Stimulated activated CD4-positive, alpha-beta T cell treated with anti-CD3 and anti-CD28 coated beads, Interleukin-4, amount 100 ng/mL, for 4 hours (primary cell): ENCODE data around the gene C21orf58.
"Not testable (repeated sequence)": the region's sequence is repeated elsewhere in the genome, so short reads cannot be mapped to it uniquely, and the experiment has no call there.

Source experiments
- DNase-seq, 2 experiments: peaks; one replicate each; pipeline ENCODE4 v3.0.0-alpha.2; 2020

The C21orf58 gene

DNA sequence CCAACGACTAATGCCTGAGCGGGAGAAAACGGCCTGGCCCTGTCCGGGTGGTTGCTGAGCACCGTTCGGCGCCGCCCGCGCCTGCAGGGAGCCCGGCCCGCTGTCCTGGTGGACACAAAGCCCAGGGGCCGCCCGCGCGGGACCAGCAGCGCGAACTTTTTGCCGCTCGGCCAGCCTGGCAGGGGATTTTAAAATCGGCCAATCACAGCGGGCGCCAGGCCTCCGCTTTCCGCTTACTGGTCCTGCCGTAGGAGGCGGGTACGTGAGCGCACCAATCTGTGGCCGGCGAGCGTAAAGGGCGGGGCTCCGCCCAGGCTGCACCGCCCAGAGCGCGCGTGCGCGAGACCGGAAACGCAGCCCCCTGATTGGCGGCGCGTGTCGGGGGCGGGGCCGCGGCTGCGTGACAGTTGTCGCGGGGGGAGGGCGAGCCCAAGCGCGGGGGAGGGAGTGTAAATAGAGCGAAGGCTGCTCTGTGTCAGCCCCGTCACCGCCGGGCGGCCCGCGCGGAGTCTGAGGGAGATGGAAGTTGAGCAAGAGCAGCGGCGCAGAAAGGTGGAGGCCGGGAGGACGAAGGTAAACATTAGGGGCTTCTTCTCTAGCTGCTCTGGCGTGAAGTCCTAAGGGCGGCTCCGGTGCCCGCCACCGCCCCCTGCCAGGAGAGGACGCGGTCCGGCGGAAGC lies at the start of gene C21orf58, which contains the start of gene PCNT:
Gene C21orf58, minus strand, starts transcription at position 161 of the 680 bp plus-strand sequence. CDS start 1,132 bp downstream, outside the sequence.
Gene PCNT, plus strand, starts transcription at position 447 of the 680 bp plus-strand sequence. Its CDS starts 73 bp downstream, at position 520.
- DNase-seq, result peak; percentile 97 to 98

DNA sequence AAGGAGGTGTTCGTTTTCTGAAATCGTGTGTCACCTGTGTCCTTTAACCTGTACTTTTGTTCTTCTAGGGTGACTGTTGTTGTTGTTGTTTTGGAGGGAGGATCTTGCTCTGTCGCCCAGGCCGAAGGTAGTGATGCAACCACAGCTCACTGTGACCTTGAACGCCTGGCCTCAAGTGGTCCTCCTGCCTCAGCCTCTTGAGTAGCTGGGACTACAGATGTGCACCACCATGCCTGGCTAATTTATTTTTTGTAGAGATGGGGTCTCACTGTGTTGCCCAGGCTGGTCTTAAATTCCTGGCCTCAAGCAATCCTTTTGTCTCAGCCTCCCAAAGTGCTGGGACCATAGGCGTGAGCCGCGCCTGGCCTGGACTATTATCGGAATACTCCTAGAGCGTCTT lies 49.3 kb upstream of the C21orf58 start:
- DNase-seq, result not testable (repeated sequence)

DNA sequence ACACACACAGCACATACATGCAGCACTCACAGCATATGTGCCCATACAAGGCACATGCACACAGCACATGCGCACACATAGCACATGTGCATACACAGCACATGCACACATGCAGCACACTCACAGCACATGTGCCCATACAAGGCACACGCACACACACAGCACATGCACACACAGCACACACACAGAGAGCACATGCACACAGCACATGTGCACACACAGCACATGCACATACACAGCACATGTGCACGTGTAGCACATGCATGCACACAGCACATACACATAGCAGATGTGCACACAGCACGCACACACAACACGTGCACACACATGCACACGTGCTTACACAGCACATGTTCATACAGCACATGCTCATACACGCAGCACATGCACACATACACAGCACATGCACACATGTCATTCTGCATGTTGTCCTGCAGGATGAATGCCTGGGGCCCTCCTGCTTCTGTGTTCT lies 48.4 kb upstream of the C21orf58 start:
- DNase-seq, result no peak

DNA sequence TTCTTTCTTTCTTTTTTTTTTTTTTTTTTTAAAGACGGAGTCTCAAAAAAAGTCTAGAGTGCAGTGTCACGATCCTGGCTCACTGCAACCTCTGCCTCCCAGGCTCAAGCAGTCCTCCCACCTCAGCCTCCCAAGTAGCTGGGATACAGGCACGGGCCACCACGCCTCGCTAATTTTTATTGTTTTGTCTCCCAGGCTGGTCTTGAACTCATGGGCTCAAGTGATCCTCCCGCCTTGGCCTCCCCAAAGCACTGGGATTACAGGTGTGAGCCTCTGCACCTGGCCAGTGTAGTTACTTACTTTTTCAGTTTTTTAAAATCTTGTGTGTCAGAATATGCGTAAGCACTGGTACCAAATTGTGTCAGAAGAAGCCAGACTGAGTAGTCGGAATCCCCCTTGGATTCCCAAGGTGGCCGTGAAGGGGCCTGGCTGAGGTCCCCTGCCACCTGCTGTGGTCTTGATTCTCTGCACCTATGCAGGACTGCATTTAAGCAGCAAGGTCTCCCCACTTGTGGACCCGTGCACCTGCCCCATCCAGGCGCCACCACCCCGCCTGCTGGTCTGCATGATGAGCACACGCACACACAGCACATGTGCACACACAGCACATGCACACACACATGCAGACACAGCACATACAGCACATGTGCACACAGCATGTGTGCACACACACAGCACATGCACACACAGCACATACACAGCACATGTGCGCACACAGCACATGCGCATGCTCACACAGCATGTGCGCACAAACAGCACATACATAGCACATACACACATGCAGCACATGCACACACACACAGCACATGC lies 47.7 kb upstream of the C21orf58 start:
- DNase-seq, result no peak

DNA sequence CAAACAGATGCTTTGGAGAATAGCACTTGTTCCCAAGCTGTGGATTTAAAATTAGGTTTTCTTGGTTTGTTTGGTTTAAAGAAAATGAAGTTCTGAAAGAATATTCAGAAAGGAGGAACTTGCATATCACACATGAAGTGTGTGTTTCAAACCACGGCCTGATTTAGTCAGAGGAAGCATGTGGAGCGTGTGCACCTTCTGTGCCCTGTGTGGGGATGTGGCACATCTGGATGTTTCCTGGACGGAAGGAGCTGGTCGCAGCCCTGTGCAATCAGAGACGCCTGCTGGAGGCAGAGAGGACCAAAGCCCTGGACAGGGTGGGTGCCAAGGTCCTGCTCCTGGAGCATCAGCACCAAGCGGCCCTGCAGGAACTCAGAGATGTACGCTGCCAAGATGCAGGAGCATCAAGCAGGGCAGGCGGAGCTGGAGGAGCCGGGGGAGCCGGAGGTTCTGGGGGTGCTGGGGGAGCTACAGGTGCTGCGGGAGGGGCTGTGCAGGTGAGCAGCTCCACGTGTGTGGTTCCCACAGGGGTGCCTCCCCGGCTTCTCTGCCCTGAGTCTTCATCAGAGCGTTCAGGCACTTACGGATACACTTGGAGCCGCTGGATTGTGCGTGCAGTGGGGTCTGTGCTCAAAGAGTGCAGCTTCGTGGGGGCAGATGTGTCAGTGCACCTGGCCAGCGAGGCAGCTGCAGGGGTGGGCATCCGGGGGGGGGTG lies 46.0 kb upstream of the C21orf58 start:
- no peak for DNase-seq

DNA sequence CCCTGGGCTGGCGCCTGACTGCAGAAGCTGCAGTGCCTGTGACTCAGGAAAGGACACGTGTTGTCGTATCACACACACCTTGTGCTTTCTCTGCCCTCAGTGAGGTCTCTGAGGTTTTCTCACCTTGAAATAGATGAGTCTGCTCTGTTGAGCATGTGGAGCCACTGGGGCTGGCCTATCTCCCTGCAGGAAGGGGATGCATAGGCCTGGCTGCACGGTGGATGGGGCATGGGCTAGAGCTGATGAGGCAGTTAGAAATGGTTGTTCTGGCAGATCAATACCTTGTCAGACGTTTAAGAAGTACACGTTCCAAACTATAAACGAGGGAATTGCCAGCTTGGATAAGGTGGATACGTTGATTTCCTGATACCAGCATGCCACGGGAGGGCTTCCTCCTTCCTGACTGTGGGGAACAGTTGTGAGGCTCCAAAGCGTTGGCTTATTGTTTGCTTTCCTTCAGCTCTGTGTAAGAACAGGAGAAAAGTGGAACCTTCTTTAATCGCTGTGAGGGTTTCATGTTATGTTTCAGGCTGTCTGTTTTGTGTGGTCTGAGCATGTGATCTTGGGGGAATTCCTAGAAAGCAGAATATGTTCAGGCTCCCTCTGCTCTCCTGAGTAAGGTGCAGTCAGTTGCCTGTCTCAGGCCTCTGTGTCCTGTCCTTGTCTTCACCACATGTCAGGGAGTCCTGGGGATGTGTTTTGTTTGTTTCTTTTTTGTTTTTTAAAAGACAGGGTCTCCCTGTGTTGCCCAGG lies 45.0 kb upstream of the C21orf58 start:
- peak; percentile 10 to 13 for DNase-seq

DNA sequence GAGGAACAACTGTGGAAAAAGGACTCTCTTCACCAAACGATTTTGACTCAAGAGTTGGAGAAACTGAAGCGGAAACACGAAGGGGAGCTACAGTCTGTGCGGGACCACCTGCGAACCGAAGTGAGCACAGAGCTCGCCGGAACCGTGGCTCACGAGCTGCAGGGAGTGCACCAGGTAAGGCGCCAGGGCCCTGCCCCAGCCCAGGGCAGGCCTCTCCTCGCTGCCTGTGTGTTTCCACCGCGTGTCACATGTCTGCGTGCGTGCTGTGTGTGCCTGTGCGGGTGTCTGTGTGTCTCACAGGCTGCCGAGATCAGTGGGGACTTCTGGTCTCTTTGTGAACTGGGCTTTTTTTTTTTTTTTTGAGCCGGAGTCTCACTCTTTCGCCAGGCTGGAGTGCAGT lies 43.3 kb upstream of the C21orf58 start:
- no peak for DNase-seq

DNA sequence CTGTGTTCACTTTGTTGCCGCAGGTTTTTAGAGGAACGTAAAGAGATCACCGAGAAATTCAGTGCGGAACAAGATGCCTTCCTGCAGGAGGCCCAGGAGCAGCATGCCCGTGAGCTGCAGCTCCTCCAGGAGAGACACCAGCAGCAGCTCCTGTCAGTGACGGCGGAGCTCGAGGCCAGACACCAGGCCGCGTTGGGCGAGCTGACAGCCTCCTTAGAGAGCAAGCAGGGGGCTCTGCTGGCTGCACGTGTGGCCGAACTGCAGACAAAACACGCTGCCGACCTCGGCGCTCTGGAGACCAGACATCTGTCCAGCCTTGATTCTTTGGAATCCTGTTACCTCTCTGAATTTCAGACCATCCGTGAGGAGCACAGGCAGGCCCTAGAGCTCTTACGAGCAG lies 42.9 kb upstream of the C21orf58 start:
- DNase-seq, result no peak

DNA sequence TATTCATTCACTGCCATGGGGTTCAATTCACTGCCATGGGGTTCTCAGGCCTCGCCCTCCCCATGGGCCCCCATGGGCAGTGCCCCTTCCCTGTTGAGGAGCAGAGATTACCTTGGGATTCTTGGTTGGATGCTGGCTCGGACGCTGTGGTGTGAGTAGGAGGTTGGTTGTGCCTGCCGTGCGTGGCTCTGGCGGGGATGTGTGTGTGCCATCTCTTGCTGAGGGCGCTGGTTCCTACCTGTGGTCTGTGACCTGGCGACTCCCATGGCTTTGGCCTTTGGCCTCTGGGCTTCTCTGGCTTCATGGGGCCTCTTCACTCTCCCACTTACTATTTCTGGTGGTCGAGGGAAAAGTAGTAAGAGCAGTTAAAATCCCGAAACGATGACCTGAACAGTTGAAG lies 42.4 kb upstream of the C21orf58 start:
- no peak for DNase-seq

DNA sequence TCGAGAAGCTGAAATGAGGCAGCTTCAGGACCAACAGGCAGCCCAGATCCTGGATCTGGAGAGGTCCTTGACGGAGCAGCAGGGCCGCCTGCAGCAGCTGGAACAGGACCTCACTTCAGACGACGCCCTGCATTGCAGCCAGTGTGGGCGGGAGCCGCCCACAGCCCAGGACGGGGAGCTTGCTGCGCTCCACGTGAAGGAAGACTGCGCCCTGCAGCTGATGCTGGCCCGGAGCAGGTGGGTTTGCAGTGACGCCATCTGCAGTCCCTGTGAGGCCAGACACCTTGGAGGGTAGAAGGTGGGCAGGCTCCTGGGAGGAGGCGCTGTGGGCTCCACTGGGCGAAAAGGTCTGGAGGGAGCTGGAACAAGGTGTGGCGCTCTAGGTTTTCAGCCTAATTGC lies 40.0 kb upstream of the C21orf58 start:
- DNase-seq, result no peak

DNA sequence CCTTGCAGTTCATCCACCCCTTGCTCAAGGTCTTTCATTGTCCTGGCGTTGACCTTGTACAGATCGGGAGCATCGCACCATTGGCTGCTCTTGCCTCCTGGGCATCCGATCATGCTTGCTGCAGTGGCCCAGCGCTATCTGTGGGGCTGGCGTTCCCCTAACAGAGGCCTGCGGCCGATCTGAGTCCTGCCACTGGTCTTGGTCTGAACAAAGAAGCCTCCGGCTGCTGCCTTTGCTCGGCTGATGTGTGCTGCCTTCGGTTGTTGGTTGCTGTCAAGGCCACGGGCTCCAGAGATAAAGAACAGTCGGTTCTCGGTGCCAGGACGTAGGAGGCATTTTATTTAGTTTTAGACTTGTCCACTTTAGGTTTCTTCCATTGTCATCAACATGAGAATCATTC lies 39.3 kb upstream of the C21orf58 start:
- DNase-seq, result no peak

DNA sequence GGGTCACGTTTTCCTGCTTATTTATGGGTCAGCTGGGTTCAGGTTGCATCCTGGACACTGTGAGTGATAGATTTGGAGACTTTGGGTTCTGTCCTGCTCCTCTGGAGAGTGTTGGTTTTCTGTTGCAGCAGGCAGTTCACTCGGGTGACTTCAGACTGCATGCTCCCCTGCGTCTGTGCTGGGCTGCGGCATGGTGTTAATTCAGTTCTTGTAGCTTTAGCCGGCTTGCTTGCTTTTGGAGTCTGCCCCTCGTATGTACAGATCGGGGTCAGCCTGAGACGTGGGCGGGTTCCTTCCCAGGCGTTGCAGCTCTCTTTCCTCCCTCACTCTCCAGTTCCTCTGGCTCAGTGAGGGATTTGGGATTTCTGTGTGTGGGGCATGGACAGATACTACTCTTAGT lies 38.3 kb upstream of the C21orf58 start:
- DNase-seq, result no peak

DNA sequence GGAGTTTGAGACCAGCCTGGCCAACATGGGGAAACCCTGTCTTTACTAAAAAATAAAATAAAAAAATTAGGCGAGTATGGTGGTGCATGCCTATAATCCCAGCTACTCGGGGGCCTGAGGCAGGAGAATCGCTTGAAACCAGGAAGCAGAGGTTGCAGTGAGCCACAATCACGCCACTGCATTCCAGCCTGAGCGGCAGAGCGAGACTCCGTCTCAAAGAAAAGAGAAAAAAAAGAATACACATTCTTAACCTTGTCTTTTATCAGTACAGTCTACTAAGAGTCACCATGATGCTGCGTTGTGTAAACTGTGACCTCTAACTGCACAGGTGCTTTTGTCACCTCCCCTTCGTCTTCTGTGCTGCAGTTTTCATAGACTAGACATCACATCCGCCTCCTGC lies 37.5 kb upstream of the C21orf58 start:
- no peak for DNase-seq

DNA sequence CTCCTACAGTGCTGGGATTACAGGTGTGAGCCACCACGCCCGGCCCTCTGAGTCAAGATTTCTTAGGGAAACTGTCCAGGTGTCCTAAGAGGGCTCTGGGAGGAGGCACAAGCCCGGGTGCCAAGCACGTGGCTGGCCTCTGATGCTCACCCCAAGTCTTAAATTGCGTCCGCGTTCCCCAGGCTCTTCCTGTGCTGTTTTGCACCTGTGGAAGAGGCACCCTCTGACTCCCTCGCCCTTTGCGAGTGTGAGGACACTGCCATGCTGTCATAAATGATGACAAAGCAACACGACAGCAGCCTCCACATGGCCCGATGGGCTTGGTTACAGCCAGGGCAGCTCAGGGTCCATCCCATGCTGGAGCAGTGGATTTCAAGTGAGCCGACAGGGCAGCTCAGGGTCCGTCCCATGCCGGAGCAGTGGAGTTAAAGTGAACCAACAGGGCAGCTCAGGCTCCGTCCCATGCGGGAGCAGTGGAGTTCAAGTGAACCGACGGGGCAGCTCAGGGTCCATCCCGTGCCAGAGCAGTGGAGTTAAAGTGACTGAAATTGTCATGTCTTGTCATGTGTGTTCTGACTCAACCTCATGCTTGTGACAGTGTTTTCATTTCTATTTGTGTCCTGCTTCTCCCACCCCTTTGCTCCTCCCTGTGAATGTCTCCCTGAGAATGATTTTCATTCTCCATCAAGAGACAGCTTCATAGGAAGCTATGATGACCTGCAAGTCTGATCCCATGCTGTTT lies 34.2 kb upstream of the C21orf58 start:
- DNase-seq, result no peak

DNA sequence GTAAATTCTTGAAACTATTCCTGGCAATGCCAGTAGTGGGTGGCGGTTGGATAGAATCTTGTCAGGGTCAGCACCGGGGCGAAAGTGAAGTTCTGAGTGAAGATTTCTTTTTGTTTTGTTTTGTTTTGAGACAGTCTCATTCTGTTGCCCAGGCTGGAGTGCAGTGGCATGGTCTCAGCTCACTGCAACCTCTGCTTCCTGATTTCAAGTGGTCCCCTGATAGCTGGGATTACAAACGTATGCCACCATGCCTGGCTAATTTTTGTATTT lies 33.6 kb upstream of the C21orf58 start:
- DNase-seq, result no peak

DNA sequence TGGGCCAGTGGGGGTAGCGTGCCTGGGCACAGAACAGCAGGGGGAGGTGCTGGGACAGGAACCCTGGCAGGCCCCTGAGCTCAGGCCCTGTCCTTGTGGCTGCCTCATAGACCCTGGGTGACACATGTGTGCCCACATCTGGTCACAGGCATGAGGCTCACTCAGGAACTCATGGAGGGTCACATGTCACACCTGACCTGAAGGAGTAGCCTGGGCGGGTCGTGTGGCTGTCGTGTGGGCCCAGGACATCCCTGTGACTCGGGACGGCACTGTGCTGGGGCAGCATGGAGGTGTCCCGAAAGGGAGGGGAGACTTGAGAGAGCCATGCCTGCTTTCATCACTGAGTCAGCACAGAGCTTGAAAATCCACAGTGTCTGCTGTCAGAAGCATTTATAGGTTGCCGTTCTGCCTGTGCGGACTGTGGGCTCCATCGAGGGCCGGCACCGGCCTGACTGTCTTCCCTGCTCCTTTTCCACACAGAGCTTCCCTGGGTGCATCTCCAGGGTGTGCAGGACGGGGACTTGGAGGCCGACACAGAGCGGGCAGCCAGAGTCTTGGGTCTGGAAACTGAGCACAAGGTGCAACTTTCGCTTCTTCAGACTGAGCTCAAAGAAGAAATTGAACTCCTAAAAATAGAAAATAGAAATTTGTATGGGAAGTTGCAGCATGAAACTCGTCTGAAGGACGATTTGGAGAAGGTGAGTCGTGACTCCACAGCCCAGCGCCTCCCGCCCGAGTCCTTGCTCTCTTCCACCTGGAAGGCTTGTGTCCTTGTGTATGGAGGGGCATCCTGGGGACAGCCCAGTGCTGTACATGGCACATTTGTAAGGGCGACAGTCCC lies 33.0 kb upstream of the C21orf58 start:
- no peak for DNase-seq

DNA sequence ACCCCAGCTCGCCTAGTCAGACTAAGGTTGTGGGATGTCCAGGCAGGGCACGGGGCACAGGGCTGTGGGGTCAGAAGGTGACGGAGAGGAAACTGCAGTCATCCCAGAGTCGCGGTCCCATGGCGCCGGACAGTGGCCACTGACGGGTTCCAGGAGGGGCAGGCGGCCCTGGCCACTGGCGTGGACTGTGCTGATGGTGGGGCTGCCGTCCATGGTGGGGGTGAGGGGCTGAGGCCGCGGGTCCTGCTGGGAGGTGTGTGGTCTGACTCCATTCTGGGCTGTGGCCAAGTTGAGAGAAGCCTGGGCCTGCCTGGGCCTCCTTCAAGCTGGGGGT lies 32.3 kb upstream of the C21orf58 start:
- no peak for DNase-seq

DNA sequence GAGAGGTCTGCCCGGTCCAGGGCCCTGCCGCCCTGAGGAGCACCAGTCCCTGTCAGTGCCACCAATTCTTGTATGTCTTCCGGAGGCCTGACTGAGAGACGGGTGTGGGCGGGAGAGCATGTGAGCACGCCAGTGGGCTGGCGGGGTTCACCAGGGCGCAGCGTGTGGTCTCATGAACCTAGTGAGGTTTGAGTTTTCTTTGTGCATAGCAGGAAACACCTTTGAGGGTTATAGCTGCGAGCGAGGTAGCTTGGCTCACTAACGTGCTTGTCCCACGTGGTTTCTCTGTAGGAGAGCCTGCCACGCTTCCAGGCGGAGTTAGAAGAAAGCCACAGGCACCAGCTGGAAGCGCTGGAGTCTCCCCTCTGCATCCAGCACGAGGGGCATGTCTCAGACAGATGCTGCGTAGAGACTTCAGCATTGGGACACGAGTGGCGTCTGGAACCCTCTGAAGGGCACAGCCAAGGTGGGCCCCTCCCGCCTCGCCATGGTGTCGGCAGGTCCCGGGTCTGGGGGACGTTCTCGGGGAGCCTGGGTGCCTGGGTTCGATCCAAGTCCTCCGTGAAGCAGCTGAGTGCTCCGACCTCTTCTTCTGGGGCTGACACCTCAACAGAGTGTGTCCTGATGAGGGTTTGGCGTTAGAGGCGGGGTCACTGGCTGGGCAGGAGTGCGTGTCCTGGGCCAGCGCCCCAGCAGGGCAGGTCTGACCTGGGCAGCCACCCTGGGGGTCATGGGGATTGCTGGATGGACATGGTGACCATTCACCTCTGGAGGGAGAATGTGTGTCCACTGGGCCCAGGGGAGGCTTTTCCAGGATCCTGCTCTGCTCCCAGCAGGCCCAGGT lies 31.7 kb upstream of the C21orf58 start:
- DNase-seq, result no peak

DNA sequence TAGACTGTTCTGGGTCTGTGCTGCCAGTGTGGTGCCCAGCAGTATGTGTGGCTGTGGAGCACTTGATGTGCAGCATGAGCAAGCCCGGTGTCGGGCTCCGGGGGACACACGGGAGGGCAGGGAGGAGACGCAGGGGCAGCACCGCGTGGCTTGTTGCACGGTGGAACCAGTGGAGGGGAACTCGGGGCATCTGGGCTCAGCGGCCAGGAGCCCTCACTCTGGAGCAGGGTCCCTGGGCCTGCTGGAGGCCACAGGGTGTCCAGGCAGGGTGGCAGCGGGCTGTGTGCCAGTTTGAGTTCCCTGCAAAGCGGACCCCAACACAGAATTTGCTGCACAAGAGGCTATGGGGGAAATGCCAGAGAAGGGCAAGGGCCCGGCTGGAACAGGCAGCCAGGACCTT lies 30.8 kb upstream of the C21orf58 start:
- DNase-seq, result no peak

DNA sequence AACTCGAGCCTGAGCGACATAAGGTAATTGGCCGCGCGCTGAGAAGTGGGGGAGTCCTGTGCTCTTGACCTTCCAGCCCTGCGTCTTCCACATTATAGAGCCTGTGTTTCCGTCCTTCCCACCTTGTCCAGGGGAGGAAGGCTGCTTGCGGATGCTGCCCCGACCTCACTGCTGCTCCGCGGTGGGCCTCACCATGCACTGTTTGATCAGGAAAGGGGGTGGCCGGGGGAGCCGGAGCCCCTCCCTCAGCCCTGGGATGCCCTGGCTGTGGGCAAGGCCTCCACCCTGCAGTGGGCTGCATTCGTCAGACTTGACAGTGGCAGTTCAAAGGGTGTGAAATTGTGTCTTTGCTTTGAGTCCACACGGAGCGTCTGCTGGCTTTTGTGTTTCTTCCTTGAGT lies 30.4 kb upstream of the C21orf58 start:
- no peak for DNase-seq

DNA sequence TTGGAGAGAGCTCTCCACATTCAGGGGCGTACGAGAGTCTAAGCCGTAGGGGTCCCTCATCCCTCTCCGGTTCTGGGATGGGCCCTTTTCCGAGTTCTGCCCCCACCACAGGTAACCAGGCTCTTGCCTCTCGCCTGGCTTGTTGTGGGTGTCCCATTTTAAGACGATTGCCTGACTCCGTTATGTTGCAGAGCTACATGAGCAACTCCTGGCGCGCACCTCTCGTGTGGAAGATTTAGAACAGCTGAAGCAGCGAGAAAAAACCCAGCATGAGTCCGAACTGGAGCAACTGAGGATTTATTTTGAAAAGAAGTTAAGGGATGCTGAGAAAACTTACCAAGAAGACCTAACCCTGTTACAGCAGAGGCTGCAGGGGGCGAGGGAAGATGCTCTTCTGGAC lies 29.2 kb upstream of the C21orf58 start:
- no peak for DNase-seq
